Fibroblast of lung (primary cell): ENCODE measurements around the gene HAND1.

ENCODE experiments used
- CTCF ChIP-seq, 2 donors: IDR thresholded peaks in 1 of 2; conservative IDR thresholded peaks in 1 of 2; 1 replicate in 1 of 2; 2 replicates in 1 of 2; pipeline ENCODE4 v1.5.1; 2011 to 2012; ENCODE audit warnings: low read length in 2 of 2, control low read depth in 1 of 2, inconsistent platforms in 1 of 2, low read depth in 1 of 2, mild to moderate bottlenecking in 1 of 2
- EZH2 ChIP-seq: IDR thresholded peaks from 2 replicates; pipeline ENCODE4 v1.5.1; 2012; ENCODE audit warnings: low read length, control low read depth, mild to moderate bottlenecking; ENCODE audit errors: missing control alignments

GRCh38 chr5:154461531-154461930 lies 16.5 kb downstream of the HAND1 start:
- TF ChIP-seq CTCF (conservative IDR thresholded peaks at IDR 0.05 in 1 of 2, IDR thresholded peaks at IDR 0.05 in 1 of 2; ENCODE audit: low read depth in 1 of 2, low read length in 2 of 2) (peak in 1 of 2 donors; percentile 39), EZH2 (no peak)
